HCT116 (cell line): ENCODE measurements around the gene HECTD2. TPM values are rescaled to one million over a fixed set of nuclear protein-coding genes. Genes with fewer than 3 reads are reported as not detected.

Experiments used
- ATAC-seq: fragments of 200-7000 bp; cut with Tn5 transposase; 2 replicates; pipeline ENCODE4 v1.9.1; 2020; ENCODE audit warnings: mild to moderate bottlenecking, moderate library complexity
- BruUV-seq: library from RNA; stranded (reverse); fragments of 400-500 nt; replicated peaks from 2 replicates; lab custom pipeline; 2021; lab: Mats Ljungman, UMichigan
- CTCF ChIA-PET: fragments of 300-600 bp; sonication (Branson Sonifier 250); formaldehyde crosslinking; loops from one replicate; lab custom pipeline; 2021; ENCODE audit warnings: antibody characterized with exemption; lab: Charles Lee
- POLR2A ChIA-PET: fragments of 300-600, 350-600 bp; sonication (Branson Sonifier 250); formaldehyde crosslinking; loops from one replicate; lab custom pipeline; 2021; ENCODE audit warnings: antibody characterized with exemption; lab: Charles Lee
- RAD21 ChIA-PET, 2 experiments: fragments of 300-600 bp; sonication (Branson Sonifier 250); formaldehyde crosslinking; loops; one replicate each; lab custom pipeline; 2023; ENCODE audit warnings: low total read pairs in 2 of 2; ENCODE audit not compliant: uncharacterized antibody in 2 of 2, unreplicated experiment in 2 of 2, low non-redundant PET in 1 of 2; lab: Charles Lee
- DNase-seq: peaks from one replicate; pipeline ENCODE4 v3.0.0-alpha.2; 2010; ENCODE audit warnings: low read depth, low spot score
- H2AFZ ChIP-seq: fragments of 200-600 bp; shearing (Covaris generic), sonication (generic); 2 replicates; pipeline ENCODE4 v1.6.1; 2017; ENCODE audit warnings: low read depth, mixed run types, mixed read lengths, antibody characterized with exemption, low read length; ENCODE audit not compliant: poor library complexity, severe bottlenecking
- H3K27ac ChIP-seq: 2 replicates; pipeline ENCODE4 v1.5.1; 2012; ENCODE audit warnings: low read depth, low read length
- H3K27me3 ChIP-seq: fragments of 200-600 bp; sonication (generic); 2 replicates; pipeline ENCODE4 v1.6.1; 2016; ENCODE audit warnings: mixed run types, low read length, mixed read lengths; ENCODE audit not compliant: insufficient read depth
- H3K36me3 ChIP-seq, 2 experiments: fragments of 200-500 bp in 1 of 2; fragments of 200-600 bp in 1 of 2; sonication (Bioruptor generic) in 1 of 2; sonication (generic) in 1 of 2; 2 replicates each; pipeline versions ENCODE4 v1.5.1 to v1.6.1; 2014 to 2016; ENCODE audit warnings: low read length in 2 of 2, inconsistent platforms in 1 of 2, mixed read lengths in 1 of 2, mixed run types in 1 of 2; ENCODE audit not compliant: insufficient read depth in 2 of 2, control insufficient read depth in 1 of 2
- H3K4me1 ChIP-seq, 2 experiments: fragments of 200-600 bp in 1 of 2; sonication (generic) in 1 of 2; 2 replicates each; pipeline versions ENCODE4 v1.5.1 to v1.6.1; 2012 to 2017; ENCODE audit warnings: low read length in 2 of 2, inconsistent platforms in 1 of 2, mild to moderate bottlenecking in 1 of 2, mixed read lengths in 1 of 2, mixed run types in 1 of 2, moderate library complexity in 1 of 2; ENCODE audit not compliant: insufficient read depth in 2 of 2, control insufficient read depth in 1 of 2
- H3K4me2 ChIP-seq: fragments of 200-600 bp; sonication (generic); 2 replicates; pipeline ENCODE4 v1.6.1; 2017; ENCODE audit warnings: mixed run types, low read length, mixed read lengths
- H3K4me3 ChIP-seq, 2 experiments: fragments of 200-600 bp in 1 of 2; sonication (generic) in 1 of 2; replicated peaks in 1 of 2; 2 replicates each; pipeline ENCODE4 v1.5.1; 2011 to 2016; ENCODE audit warnings: low read length in 2 of 2, control low read depth in 1 of 2, low read depth in 1 of 2, mild to moderate bottlenecking in 1 of 2, mixed read lengths in 1 of 2, mixed run types in 1 of 2
- H3K79me2 ChIP-seq: fragments of 200-600 bp; sonication (generic); 2 replicates; pipeline ENCODE4 v1.6.1; 2017; ENCODE audit warnings: mild to moderate bottlenecking, mixed run types, low read length, moderate library complexity, mixed read lengths; ENCODE audit not compliant: insufficient read depth
- H3K9ac ChIP-seq: fragments of 200-600 bp; sonication (generic); 2 replicates; pipeline ENCODE4 v1.6.1; 2016; ENCODE audit warnings: low read length, mixed read lengths
- H3K9me2 ChIP-seq: fragments of 200-600 bp; sonication (generic), shearing (Covaris generic); 2 replicates; pipeline ENCODE4 v1.6.1; 2017; ENCODE audit warnings: mixed run types, mild to moderate bottlenecking, moderate library complexity; ENCODE audit not compliant: insufficient read depth
- H3K9me3 ChIP-seq, 2 experiments: fragments of 200-500 bp in 1 of 2; fragments of 200-600 bp in 1 of 2; sonication (Bioruptor generic) in 1 of 2; sonication (generic) in 1 of 2; 2 replicates each; pipeline ENCODE4 v1.6.1; 2014 to 2017; ENCODE audit warnings: low read length in 2 of 2, mixed read lengths in 2 of 2, inconsistent platforms in 1 of 2, low read depth in 1 of 2, mild to moderate bottlenecking in 1 of 2, mixed run types in 1 of 2, moderate library complexity in 1 of 2; ENCODE audit not compliant: control insufficient read depth in 1 of 2, insufficient read depth in 1 of 2
- H4K20me1 ChIP-seq: fragments of 200-600 bp; sonication (generic), shearing (Covaris generic); 2 replicates; pipeline ENCODE4 v1.6.1; 2017; ENCODE audit warnings: mixed run types, mild to moderate bottlenecking, moderate library complexity; ENCODE audit not compliant: insufficient read depth
- CEBPB ChIP-seq: IDR thresholded peaks from 2 replicates; pipeline ENCODE4 v1.6.1; 2012; ENCODE audit warnings: low read depth
- ELF1 ChIP-seq: IDR thresholded peaks from 2 replicates; pipeline ENCODE4 v1.6.1; 2012; ENCODE audit warnings: low read depth, borderline replicate concordance
- FOSL1 ChIP-seq: IDR thresholded peaks from 2 replicates; pipeline ENCODE4 v1.6.1; 2012; ENCODE audit warnings: low read depth
- JUND ChIP-seq: IDR thresholded peaks from 2 replicates; pipeline ENCODE4 v1.6.1; 2012
- ZFX ChIP-seq: fragments of 450-650 bp; IDR thresholded peaks from 2 replicates; pipeline ENCODE4 v1.6.1; 2017
- intact Hi-C: fragments of 100-400 bp; cut with micrococcal nuclease; formaldehyde crosslinking; loops from 2 replicates; pipeline ENCODE4 v1.10.0; 2022
- total RNA-seq: library from RNA; stranded (reverse); gene quantifications from one replicate; pipeline ENCODE4 v1.2.1, GENCODE V29; 2021; ENCODE audit not compliant: unreplicated experiment
- TF ChIP-seq, protein P1 (sequence below): IDR thresholded peaks from 2 replicates; pipeline ENCODE4 v1.6.1; 2012; ENCODE audit warnings: low read depth
- TF ChIP-seq, protein P2 (sequence below): IDR thresholded peaks from 2 replicates; pipeline ENCODE4 v1.6.1; 2012
- TF ChIP-seq, protein P3 (sequence below): IDR thresholded peaks from 2 replicates; pipeline ENCODE4 v1.6.1; 2012

HECTD2 gene
- total RNA-seq, 1 experiment from 2014 or later: 3.0 TPM

DNA sequence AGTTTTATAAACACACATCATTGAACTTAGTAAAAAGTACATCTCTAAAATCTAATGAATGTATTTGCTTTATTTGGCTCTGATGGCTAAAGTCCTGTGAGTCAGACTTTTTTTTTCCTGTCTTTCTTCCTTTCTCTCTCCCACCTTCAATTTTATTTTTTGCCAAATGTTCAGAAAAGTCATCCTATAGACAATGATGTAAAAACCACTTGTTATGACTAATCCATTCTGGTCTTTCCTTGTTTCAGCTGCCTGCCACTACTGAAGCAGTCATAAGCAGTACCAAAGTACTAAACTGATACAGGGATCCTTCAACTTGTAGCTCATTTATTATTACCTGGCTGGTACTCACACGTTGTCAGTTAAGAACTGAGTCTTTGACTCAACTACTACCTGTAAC is 23.9 kb downstream of the HECTD2 start:
- ChIA-PET POLR2A (no interaction called here), CTCF (no interaction called here), RAD21 (no interaction called here)
- Histone ChIP-seq H3K4me2 (no peak overlapping the region), H3K4me3 (no peak overlapping the region), H3K4me1 (no peaks in the 10 kb centered on the region), H3K27me3 (no peaks in the 10 kb centered on the region), H2AFZ (no peak overlapping the region), H3K9ac (no peak overlapping the region), H4K20me1 (no peaks in the 10 kb centered on the region), H3K27ac (no peak overlapping the region), H3K9me2 (no peaks in the 10 kb centered on the region), H3K79me2 (no peaks in the 10 kb centered on the region), H3K9me3 (no peaks in the 10 kb centered on the region), H3K36me3 (no peaks in the 10 kb centered on the region)
- no TSS peak for BruUV-seq
- no peak for TF ChIP-seq CEBPB
- TF ChIP-seq, protein P1, sequence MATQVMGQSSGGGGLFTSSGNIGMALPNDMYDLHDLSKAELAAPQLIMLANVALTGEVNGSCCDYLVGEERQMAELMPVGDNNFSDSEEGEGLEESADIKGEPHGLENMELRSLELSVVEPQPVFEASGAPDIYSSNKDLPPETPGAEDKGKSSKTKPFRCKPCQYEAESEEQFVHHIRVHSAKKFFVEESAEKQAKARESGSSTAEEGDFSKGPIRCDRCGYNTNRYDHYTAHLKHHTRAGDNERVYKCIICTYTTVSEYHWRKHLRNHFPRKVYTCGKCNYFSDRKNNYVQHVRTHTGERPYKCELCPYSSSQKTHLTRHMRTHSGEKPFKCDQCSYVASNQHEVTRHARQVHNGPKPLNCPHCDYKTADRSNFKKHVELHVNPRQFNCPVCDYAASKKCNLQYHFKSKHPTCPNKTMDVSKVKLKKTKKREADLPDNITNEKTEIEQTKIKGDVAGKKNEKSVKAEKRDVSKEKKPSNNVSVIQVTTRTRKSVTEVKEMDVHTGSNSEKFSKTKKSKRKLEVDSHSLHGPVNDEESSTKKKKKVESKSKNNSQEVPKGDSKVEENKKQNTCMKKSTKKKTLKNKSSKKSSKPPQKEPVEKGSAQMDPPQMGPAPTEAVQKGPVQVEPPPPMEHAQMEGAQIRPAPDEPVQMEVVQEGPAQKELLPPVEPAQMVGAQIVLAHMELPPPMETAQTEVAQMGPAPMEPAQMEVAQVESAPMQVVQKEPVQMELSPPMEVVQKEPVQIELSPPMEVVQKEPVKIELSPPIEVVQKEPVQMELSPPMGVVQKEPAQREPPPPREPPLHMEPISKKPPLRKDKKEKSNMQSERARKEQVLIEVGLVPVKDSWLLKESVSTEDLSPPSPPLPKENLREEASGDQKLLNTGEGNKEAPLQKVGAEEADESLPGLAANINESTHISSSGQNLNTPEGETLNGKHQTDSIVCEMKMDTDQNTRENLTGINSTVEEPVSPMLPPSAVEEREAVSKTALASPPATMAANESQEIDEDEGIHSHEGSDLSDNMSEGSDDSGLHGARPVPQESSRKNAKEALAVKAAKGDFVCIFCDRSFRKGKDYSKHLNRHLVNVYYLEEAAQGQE: no peak
- TF ChIP-seq, protein P2, sequence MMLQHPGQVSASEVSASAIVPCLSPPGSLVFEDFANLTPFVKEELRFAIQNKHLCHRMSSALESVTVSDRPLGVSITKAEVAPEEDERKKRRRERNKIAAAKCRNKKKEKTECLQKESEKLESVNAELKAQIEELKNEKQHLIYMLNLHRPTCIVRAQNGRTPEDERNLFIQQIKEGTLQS: no peak
- TF ChIP-seq JUND: no peak
- TF ChIP-seq ZFX: no peak
- no peak for TF ChIP-seq FOSL1
- no peak for TF ChIP-seq ELF1
- TF ChIP-seq, protein P3, sequence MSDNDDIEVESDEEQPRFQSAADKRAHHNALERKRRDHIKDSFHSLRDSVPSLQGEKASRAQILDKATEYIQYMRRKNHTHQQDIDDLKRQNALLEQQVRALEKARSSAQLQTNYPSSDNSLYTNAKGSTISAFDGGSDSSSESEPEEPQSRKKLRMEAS: no peak
- ATAC-seq: no peak
- intact Hi-C loops: no loop called here
- no peak for DNase-seq
